Measurements from ENCODE around the gene SLC1A4. TPM values are rescaled to one million over a fixed set of nuclear protein-coding genes. Genes with fewer than 3 reads are reported as not detected.
A peak's percentile ranks its signal among the peaks of the same experiment; 100 is the strongest.
"Not testable (repeated sequence)": the region's sequence is repeated elsewhere in the genome, so short reads cannot be mapped to it uniquely, and the experiment has no call there.

The SLC1A4 gene
- total and polyA plus RNA-seq, 7 donors, result 3.4 to 50.3 (median 13.9) TPM

GRCh38 chr2:64967601-64968000 lies 21.6 kb upstream of the SLC1A4 start:
- no peak for DNase-seq
- H3K4me3 ChIP-seq, result no peak overlapping the region
- peaks cover 11% of the 10 kb centered on the region for H3K4me1 ChIP-seq
- 93 to 94% (median 93%) methylated on average over 4 of the region's 4 CpGs for WGBS, 3 donors
- no peaks in the 10 kb centered on the region for H3K27me3 ChIP-seq (ENCODE audit: insufficient read depth in 3 of 3, low read length in 2 of 3)
- H3K36me3 ChIP-seq (ENCODE audit: insufficient read depth in 1 of 2, low read depth in 1 of 2), result peaks cover 0 to 2% of the 10 kb centered on the region in 2 donors
- intact Hi-C loops (cut with DNase I), result no loop called here
- H3K27ac ChIP-seq, result no peak overlapping the region
- TF ChIP-seq CTCF (IDR thresholded peaks at IDR 0.05), result no peak
- ATAC-seq, result no peak
- H3K9me3 ChIP-seq, result no peaks in the 10 kb centered on the region

GRCh38 chr2:64969086-64969485 lies 20.1 kb upstream of the SLC1A4 start:
- H3K4me3 ChIP-seq; DNase-seq; ATAC-seq; H3K27ac ChIP-seq; H3K9me3 ChIP-seq; H3K36me3 ChIP-seq (ENCODE audit: insufficient read depth in 1 of 2, low read depth in 1 of 2); H3K27me3 ChIP-seq (ENCODE audit: insufficient read depth in 3 of 3, low read length in 2 of 3); intact Hi-C loops (cut with DNase I): not testable (repeated sequence)
- 97 to 98% (median 98%) methylated on average over 25 of the region's 25 CpGs for WGBS, 3 donors
- peaks cover 24% of the 10 kb centered on the region for H3K4me1 ChIP-seq

- no peak for DNase-seq
- ATAC-seq, result peak in 2 of 4 donors; percentile 37 to 43
- intact Hi-C loops (cut with DNase I), result no loop called here
- Histone ChIP-seq H3K4me3 (no peak overlapping the region), H3K9me3 (no peaks in the 10 kb centered on the region), H3K27me3 (ENCODE audit: insufficient read depth in 3 of 3, low read length in 2 of 3) (no peaks in the 10 kb centered on the region), H3K27ac (no peak overlapping the region), H3K4me1 (peaks cover 36% of the 10 kb centered on the region), H3K36me3 (ENCODE audit: insufficient read depth in 1 of 2, low read depth in 1 of 2) (peaks cover 0 to 2% of the 10 kb centered on the region in 2 donors)
- WGBS, 3 donors, result 24 to 37% (median 25%) methylated on average over 2 of the region's 2 CpGs
- no peak for TF ChIP-seq CTCF (IDR thresholded peaks at IDR 0.05)
These were observed 18.7 kb upstream of the SLC1A4 start for GRCh38 chr2:64970495-64970894.

GRCh38 chr2:64972426-64972825 lies 16.8 kb upstream of the SLC1A4 start:
- intact Hi-C loops (cut with DNase I), result no loop called here
- Histone ChIP-seq H3K27me3 (ENCODE audit: insufficient read depth in 3 of 3, low read length in 2 of 3) (no peaks in the 10 kb centered on the region), H3K4me3 (no peak overlapping the region), H3K27ac (peak overlapping the region; percentile 91), H3K4me1 (peaks cover 49% of the 10 kb centered on the region), H3K9me3 (no peaks in the 10 kb centered on the region), H3K36me3 (ENCODE audit: insufficient read depth in 1 of 2, low read depth in 1 of 2) (peaks cover 0 to 1% of the 10 kb centered on the region in 2 donors)
- TF ChIP-seq CTCF (IDR thresholded peaks at IDR 0.05), result no peak
- no peak for DNase-seq
- ATAC-seq, result no peak
- 27 to 46% (median 36%) methylated on average over 5 of the region's 5 CpGs for WGBS, 3 donors

GRCh38 chr2:64972876-64973275 lies 16.3 kb upstream of the SLC1A4 start:
- 32 to 42% (median 33%) methylated on average over 1 of the region's 1 CpG for WGBS, 3 donors
- Histone ChIP-seq H3K4me3 (no peak overlapping the region), H3K9me3 (no peaks in the 10 kb centered on the region), H3K36me3 (ENCODE audit: insufficient read depth in 1 of 2, low read depth in 1 of 2) (no peaks in the 10 kb centered on the region), H3K27ac (peak overlapping the region; percentile 91), H3K27me3 (ENCODE audit: insufficient read depth in 3 of 3, low read length in 2 of 3) (no peaks in the 10 kb centered on the region), H3K4me1 (peaks cover 53% of the 10 kb centered on the region)
- no peak for TF ChIP-seq CTCF (IDR thresholded peaks at IDR 0.05)
- intact Hi-C loops (cut with DNase I), result no loop called here
- peak; percentile 49 to 71 (median 58) for ATAC-seq
- DNase-seq, result no peak
